Fibroblast of pulmonary artery (primary cell): ENCODE data around the gene ANXA2.

Source experiments
- DNase-seq: peaks from one replicate; pipeline ENCODE4 v3.0.0-alpha.2; 2010; ENCODE audit warnings: low read depth
- H3K4me3 ChIP-seq: replicated peaks from 2 replicates; pipeline ENCODE4 v1.5.1; 2011; ENCODE audit warnings: low read depth, mild to moderate bottlenecking, control low read depth, low read length, moderate library complexity
- TF ChIP-seq, protein P1 (sequence below): IDR thresholded peaks from 2 replicates; pipeline ENCODE4 v1.5.1; 2011; ENCODE audit warnings: mild to moderate bottlenecking, control low read depth, low read length, inconsistent platforms; ENCODE audit errors: missing control alignments

The ANXA2 gene

DNA sequence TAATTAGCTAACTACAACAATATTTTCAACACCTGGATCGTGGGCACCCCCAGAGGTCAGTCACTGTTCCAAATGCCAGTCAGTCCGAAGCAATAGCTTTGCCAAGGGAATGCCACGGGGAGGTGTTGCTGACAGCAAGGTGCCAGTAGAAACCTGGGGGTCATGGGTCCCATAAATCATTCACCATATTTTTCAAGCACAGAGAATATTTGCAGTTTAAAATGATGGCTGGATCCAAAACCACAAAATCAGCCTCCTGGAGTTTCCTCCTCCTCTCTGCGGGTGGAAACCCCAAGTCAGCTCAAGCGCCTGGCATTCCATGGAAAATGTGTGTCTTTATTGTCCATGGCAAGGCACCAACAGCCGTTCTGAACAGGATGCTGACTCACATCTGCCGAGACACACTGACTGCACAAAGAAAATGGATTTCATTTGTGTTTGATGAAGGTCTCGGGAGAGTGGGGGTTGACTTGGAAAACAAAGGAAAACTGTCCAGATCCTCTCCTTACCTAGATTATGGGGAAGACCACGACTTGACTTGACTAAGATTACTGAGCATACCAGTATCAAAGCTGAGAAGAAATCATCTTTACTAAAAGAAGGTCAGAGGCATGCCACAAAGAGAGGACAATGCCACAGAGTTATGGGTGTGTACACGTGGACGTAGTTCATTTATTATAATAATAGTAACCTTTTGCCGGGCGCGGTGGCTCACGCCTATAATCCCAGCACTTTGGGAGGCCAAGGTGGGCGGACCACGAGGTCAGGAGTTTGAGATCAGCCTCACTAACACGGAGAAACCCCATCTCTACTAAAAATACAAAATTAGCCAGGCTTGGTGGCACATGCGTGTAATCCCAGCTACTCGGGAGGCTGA, 26.4 kb downstream of the ANXA2 start:
- H3K4me3 ChIP-seq: peak overlapping the region; percentile 12
- TF ChIP-seq, protein P1, sequence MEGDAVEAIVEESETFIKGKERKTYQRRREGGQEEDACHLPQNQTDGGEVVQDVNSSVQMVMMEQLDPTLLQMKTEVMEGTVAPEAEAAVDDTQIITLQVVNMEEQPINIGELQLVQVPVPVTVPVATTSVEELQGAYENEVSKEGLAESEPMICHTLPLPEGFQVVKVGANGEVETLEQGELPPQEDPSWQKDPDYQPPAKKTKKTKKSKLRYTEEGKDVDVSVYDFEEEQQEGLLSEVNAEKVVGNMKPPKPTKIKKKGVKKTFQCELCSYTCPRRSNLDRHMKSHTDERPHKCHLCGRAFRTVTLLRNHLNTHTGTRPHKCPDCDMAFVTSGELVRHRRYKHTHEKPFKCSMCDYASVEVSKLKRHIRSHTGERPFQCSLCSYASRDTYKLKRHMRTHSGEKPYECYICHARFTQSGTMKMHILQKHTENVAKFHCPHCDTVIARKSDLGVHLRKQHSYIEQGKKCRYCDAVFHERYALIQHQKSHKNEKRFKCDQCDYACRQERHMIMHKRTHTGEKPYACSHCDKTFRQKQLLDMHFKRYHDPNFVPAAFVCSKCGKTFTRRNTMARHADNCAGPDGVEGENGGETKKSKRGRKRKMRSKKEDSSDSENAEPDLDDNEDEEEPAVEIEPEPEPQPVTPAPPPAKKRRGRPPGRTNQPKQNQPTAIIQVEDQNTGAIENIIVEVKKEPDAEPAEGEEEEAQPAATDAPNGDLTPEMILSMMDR: no peak
- peak; percentile 99 for DNase-seq

DNA sequence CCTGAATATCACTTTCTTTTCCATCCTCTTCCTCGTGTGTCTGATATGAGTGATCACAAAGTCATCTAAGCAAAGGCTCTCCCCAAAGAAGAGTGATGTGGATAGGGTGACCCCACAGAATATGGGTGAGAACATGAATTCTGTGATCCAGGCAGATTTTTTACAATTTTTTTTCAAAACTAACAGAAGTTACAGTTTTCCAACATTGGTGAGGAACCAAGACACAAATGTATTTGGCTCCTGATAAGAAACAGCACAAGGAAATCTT, 27.0 kb downstream of the ANXA2 start:
- TF ChIP-seq, protein P1: no peak
- H3K4me3 ChIP-seq: peak overlapping the region; percentile 12
- DNase-seq: no peak

DNA sequence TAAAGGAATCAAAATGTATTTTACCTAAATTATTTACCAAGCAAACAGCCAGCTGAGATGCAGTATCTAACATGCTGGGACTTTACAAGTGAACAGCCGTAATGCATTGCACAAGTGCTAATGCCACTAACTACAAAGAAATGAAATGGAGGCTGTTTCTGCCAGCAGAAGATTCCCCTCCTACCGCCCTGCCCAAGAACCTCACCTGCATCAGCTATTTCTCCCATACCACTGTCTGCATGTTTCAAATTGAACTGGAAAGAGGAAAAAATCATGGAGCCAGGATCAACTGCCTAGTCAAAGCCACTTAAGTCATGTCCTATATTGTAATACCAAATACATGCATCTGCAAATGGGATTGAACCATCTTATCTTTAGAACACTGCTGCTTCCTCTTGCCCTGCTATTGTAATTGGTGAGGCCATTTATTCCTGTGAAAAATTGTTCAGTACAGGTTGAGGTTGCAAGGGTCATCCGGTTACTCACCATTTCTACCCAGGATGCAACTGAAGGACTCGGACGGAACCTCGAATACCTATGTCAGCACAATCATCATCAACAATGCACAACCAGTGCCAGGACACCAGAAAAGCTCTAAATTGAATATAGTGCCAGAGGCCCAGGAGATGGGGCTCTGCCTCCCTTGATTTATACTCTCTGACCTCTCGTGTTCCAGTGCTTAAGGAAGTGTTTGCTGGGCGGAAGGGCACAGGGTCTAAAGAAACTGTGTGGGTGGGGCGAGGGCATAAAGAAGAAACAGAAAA, 27.5 kb downstream of the ANXA2 start:
- TF ChIP-seq, protein P1: no peak
- no peak overlapping the region for H3K4me3 ChIP-seq
- DNase-seq: peak; percentile 72

DNA sequence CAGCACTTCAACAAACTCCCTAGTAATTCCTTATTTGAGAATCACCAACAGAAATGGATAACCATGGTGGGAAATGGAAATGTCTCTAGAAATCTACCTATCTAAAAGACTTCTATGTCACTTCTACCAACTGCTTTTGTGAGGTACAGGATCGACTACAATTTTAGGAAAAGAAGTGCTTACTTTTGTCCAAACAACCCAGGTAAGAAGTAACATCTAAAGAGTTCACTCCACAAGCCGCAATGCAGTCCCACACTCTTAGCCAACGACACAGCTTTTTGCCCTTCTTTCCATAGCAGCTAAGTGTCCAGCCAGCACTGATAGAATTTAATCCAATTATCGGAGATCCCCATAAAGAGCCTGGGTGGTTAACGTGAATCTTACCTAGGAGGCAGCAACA, 28.1 kb downstream of the ANXA2 start:
- no peak overlapping the region for H3K4me3 ChIP-seq
- no peak for DNase-seq
- TF ChIP-seq, protein P1: no peak

DNA sequence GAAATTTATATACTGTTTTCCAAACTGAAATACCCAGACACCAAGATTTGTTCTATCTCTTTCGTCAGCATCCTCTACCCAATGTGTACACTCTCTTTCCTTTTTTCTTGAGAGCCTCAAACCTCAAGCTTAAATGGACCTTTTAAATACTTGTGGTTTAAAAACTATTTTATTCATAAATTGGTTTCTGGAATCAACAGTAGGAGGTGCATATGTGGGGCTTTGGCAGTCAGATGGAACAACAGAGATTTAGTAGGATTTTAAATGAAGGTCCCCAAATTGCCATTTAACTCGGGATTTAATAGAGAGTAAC, 33.2 kb downstream of the ANXA2 start:
- DNase-seq: no peak
- TF ChIP-seq, protein P1: no peak
- H3K4me3 ChIP-seq: no peak overlapping the region

DNA sequence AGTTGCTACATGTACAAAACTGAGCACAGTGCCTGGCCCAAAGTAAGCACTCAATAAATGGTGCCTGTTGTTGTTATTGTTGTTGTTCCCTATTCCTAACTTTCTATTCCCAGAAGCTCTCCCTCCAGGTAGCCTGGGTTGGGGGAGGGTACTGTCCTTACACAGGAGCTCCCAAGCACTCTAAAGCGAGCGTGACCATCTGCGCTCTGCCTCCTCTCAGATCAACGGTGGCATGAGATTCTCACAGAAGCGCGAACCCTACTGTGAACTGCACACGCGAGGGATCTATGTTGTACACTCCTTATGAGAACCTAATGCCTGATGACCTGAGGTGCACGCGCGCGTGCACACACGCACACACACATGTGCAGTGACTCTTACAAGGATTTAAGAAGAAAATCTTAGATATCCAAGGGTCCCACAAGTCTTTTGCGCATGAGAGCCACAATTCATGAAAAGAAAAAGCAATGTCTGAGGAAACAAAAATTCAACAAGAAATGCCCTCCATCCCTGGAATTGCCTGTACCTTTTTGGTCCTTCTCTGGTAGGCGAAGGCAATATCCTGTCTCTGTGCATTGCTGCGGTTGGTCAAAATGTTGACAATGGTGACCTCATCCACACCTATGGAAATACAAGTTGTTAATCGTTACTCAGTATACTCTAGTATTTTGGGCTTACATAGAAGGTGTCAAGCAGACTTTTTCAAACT, 33.7 kb downstream of the ANXA2 start:
- DNase-seq: no peak
- TF ChIP-seq, protein P1: no peak
- no peak overlapping the region for H3K4me3 ChIP-seq
